ENCODE data around the gene AZU1.

Gene AZU1

DNA sequence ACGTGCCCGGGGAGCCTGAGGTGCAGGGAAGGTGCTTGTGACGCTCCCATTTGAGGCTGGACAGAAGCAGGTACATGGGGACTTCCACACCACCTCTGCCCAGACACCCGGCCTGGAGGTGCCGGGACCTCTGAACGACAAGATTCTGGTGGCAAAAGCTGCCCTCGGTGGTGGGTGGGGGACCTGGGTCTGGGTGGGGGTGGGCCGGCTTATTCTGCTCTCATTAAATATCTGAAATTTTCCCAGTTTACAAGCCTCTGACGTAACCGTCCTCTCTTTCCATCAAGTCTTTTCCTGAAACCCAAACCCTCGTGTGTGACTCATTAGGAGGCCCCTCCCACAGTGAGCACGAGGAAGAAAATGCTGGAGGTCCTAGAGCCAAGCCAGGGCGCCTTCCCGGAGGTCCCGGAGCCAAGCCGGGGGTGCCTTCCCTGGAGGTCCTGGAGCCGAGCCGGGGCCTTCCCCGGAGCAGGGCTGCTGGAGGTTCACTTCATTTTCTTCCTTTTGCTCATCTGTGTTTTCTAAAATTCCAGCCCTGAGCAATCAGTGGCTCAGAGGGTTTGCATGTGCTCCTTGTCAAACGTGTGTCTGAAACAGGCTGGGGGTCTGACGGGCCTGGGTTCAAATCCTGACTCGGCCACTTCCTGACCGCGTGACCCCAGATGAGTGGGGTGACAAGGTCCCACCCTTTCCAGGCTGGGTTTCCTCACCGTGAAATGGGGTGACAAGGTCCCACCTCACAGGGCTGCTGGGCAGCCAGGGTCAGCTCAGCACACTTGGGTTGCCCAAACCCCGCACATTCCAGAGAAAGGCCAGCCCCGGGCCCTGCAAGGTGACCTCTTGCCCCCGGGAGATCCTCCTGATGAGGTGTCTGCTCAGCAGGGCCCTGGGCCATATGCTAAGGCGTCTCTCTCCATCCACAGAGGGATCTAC is 41.9 kb downstream of the AZU1 start:
- Histone ChIP-seq H3K27me3 (ENCODE audit: control insufficient read depth, insufficient read depth, low read length) (no peaks in the 10 kb centered on the region), H3K4me2 (ENCODE audit: low read length) (no peak overlapping the region), H3K4me3 (ENCODE audit: low read depth, low read length) (no peak overlapping the region), H3K9me3 (ENCODE audit: control insufficient read depth, low read length) (no peaks in the 10 kb centered on the region), H3K27ac (no peak overlapping the region), H3K9ac (no peak overlapping the region), H3K4me1 (no peaks in the 10 kb centered on the region), H3K79me2 (no peaks in the 10 kb centered on the region), H2AFZ (no peak overlapping the region), H3K36me3 (ENCODE audit: control insufficient read depth, insufficient read depth, low read length) (no peaks in the 10 kb centered on the region)
- TF ChIP-seq, protein P1, sequence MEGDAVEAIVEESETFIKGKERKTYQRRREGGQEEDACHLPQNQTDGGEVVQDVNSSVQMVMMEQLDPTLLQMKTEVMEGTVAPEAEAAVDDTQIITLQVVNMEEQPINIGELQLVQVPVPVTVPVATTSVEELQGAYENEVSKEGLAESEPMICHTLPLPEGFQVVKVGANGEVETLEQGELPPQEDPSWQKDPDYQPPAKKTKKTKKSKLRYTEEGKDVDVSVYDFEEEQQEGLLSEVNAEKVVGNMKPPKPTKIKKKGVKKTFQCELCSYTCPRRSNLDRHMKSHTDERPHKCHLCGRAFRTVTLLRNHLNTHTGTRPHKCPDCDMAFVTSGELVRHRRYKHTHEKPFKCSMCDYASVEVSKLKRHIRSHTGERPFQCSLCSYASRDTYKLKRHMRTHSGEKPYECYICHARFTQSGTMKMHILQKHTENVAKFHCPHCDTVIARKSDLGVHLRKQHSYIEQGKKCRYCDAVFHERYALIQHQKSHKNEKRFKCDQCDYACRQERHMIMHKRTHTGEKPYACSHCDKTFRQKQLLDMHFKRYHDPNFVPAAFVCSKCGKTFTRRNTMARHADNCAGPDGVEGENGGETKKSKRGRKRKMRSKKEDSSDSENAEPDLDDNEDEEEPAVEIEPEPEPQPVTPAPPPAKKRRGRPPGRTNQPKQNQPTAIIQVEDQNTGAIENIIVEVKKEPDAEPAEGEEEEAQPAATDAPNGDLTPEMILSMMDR (IDR thresholded peaks at IDR 0.05) = no peak

DNA sequence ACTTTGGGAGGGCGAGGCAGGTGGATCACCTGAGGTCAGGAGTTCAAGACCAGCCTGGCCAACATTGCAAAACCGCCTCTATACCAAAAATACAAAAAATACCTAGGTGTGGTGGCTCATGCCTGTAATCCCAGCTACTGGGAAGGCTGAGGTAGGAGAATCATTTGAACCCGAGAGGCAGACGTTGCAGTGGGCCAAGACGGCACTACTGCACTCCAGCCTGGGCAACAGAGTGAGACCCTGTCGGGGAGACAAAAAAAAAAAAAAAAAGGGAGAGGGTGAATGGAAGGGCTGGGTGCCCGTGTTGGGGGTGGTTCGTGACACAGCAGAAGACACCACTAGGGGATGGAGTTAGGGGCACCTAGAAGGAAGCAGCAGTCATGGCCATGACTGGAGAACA is 42.7 kb downstream of the AZU1 start:
- Histone ChIP-seq H3K9ac (no peak overlapping the region), H3K4me2 (ENCODE audit: low read length) (no peak overlapping the region), H3K4me1 (no peaks in the 10 kb centered on the region), H3K27ac (no peak overlapping the region), H3K79me2 (no peaks in the 10 kb centered on the region), H2AFZ (no peak overlapping the region), H3K27me3 (ENCODE audit: control insufficient read depth, insufficient read depth, low read length) (no peaks in the 10 kb centered on the region), H3K36me3 (ENCODE audit: control insufficient read depth, insufficient read depth, low read length) (no peaks in the 10 kb centered on the region), H3K4me3 (ENCODE audit: low read depth, low read length) (no peak overlapping the region), H3K9me3 (ENCODE audit: control insufficient read depth, low read length) (no peaks in the 10 kb centered on the region)
- TF ChIP-seq, protein P1 (IDR thresholded peaks at IDR 0.05) = no peak

DNA sequence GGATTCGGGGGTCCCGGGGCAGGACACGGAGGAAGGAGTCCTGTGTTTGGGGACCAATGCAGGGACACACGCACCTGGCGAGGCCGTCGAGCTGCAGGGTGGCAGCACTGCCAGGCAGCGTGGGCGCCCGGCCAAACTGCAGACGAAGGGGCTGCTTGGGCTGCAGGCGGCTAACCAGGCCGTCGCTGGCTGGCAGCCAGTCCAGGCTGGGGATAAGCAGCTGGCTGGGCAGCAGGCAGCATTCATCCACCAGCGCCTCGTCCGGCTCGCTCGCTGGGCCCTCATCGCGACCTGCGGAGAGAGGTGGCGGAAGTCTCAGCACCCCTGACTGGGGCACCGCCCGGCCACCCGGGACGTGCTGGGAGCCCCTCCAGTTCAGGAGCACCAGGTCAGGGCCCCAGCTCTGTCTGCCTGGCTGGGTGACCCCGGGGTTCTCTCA is 43.3 kb downstream of the AZU1 start:
- TF ChIP-seq, protein P1 (IDR thresholded peaks at IDR 0.05) = no peak
- H3K4me3 ChIP-seq (ENCODE audit: low read depth, low read length) = no peak overlapping the region
- H3K27ac ChIP-seq = no peak overlapping the region
- no peaks in the 10 kb centered on the region for H3K4me1 ChIP-seq
- H3K27me3 ChIP-seq (ENCODE audit: control insufficient read depth, insufficient read depth, low read length) = no peaks in the 10 kb centered on the region
- no peaks in the 10 kb centered on the region for H3K9me3 ChIP-seq (ENCODE audit: control insufficient read depth, low read length)
- H3K4me2 ChIP-seq (ENCODE audit: low read length) = no peak overlapping the region
- H2AFZ ChIP-seq = no peak overlapping the region
- H3K36me3 ChIP-seq (ENCODE audit: control insufficient read depth, insufficient read depth, low read length) = no peaks in the 10 kb centered on the region
- no peaks in the 10 kb centered on the region for H3K79me2 ChIP-seq
- no peak overlapping the region for H3K9ac ChIP-seq

DNA sequence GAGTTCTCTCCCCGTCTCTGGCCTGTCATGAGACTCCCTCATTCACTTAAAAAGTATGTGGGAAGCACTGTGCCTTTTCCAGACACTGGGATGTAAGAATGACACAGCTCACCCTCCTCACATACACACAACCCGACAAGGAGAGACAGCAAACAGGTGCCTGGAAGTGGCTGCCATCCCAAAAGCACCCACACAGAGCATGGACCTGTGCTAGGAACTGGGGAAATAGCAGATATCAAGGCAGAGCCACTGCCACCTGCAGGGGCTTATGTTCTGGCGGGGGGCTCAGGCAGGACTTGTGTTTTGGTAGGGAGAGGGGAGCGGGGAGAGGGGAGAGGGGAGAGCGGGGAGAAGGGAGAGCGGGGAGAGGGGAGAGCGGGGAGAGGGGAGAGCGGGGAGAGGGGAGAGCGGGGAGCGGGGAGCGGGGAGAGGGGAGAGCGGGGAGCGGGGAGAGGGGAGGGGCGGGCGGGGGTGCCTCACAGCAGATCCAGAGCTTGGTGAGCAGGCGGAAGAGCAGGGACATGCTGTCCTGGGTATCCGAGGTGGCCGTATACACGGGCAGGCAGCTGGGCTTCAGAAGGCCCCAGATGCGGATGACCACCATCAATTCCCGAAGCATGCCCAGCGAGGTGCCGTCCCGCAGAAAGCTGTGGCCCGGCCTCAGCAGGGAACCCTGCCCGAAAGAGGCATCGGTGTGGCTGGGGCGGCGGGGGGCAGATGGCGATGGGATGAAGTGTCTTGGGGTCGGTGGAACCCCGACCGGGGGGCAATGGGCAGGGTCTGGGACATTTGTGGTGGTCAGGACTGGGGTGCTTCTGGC is 44.0 kb downstream of the AZU1 start:
- no peak overlapping the region for H3K4me3 ChIP-seq (ENCODE audit: low read depth, low read length)
- no peaks in the 10 kb centered on the region for H3K4me1 ChIP-seq
- no peaks in the 10 kb centered on the region for H3K9me3 ChIP-seq (ENCODE audit: control insufficient read depth, low read length)
- no peak overlapping the region for H2AFZ ChIP-seq
- no peak overlapping the region for H3K27ac ChIP-seq
- H3K9ac ChIP-seq = no peak overlapping the region
- H3K27me3 ChIP-seq (ENCODE audit: control insufficient read depth, insufficient read depth, low read length) = no peaks in the 10 kb centered on the region
- no peaks in the 10 kb centered on the region for H3K79me2 ChIP-seq
- no peak overlapping the region for H3K4me2 ChIP-seq (ENCODE audit: low read length)
- TF ChIP-seq, protein P1 (IDR thresholded peaks at IDR 0.05) = no peak
- H3K36me3 ChIP-seq (ENCODE audit: control insufficient read depth, insufficient read depth, low read length) = no peaks in the 10 kb centered on the region
